HL-60 (cell line): ENCODE results near the gene RPL36.

ENCODE experiments used
- GABPA ChIP-seq: IDR thresholded peaks from 2 replicates; pipeline ENCODE4 v1.6.1; 2012; ENCODE audit warnings: low read depth
- POLR2AphosphoS5 ChIP-seq: IDR thresholded peaks from 2 replicates; pipeline ENCODE4 v1.6.1; 2012; ENCODE audit warnings: low read depth
- SPI1 ChIP-seq: IDR thresholded peaks from 2 replicates; pipeline ENCODE4 v1.6.1; 2012; ENCODE audit warnings: low read depth, mild to moderate bottlenecking, borderline replicate concordance
- TF ChIP-seq, protein P1 (sequence below): IDR thresholded peaks from one replicate; pipeline ENCODE4 v1.5.1; 2011; ENCODE audit warnings: low read length, control low read depth, inconsistent platforms; ENCODE audit not compliant: insufficient read depth
- TF ChIP-seq, protein P2 (sequence below): IDR thresholded peaks from 2 replicates; pipeline ENCODE4 v1.6.1; 2012; ENCODE audit warnings: low read depth; ENCODE audit not compliant: insufficient replicate concordance

DNA sequence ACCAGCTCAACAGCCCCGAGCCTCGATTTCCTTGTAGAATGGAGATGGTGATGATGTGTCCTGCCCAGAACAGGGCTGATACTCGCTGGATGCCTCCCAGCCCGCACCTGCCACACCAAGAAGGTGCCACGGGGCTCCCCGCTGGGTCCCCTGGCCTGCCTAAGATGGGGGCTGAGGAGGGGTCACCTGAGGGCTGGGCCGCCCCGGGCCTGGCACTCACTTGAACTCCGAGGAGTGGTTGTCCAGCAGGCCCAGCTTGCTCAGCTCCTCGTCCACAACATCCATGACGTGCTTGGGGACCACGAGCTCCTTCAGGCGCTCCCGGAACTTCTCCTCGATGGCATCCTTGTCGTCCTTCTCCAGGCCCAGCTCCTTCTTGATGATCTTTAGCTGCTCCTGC lies 15.5 kb downstream of the RPL36 start:
- TF ChIP-seq, protein P1, sequence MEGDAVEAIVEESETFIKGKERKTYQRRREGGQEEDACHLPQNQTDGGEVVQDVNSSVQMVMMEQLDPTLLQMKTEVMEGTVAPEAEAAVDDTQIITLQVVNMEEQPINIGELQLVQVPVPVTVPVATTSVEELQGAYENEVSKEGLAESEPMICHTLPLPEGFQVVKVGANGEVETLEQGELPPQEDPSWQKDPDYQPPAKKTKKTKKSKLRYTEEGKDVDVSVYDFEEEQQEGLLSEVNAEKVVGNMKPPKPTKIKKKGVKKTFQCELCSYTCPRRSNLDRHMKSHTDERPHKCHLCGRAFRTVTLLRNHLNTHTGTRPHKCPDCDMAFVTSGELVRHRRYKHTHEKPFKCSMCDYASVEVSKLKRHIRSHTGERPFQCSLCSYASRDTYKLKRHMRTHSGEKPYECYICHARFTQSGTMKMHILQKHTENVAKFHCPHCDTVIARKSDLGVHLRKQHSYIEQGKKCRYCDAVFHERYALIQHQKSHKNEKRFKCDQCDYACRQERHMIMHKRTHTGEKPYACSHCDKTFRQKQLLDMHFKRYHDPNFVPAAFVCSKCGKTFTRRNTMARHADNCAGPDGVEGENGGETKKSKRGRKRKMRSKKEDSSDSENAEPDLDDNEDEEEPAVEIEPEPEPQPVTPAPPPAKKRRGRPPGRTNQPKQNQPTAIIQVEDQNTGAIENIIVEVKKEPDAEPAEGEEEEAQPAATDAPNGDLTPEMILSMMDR, result no peak
- TF ChIP-seq, protein P2, sequence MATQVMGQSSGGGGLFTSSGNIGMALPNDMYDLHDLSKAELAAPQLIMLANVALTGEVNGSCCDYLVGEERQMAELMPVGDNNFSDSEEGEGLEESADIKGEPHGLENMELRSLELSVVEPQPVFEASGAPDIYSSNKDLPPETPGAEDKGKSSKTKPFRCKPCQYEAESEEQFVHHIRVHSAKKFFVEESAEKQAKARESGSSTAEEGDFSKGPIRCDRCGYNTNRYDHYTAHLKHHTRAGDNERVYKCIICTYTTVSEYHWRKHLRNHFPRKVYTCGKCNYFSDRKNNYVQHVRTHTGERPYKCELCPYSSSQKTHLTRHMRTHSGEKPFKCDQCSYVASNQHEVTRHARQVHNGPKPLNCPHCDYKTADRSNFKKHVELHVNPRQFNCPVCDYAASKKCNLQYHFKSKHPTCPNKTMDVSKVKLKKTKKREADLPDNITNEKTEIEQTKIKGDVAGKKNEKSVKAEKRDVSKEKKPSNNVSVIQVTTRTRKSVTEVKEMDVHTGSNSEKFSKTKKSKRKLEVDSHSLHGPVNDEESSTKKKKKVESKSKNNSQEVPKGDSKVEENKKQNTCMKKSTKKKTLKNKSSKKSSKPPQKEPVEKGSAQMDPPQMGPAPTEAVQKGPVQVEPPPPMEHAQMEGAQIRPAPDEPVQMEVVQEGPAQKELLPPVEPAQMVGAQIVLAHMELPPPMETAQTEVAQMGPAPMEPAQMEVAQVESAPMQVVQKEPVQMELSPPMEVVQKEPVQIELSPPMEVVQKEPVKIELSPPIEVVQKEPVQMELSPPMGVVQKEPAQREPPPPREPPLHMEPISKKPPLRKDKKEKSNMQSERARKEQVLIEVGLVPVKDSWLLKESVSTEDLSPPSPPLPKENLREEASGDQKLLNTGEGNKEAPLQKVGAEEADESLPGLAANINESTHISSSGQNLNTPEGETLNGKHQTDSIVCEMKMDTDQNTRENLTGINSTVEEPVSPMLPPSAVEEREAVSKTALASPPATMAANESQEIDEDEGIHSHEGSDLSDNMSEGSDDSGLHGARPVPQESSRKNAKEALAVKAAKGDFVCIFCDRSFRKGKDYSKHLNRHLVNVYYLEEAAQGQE, result no peak
- TF ChIP-seq POLR2AphosphoS5 (no peak), GABPA (no peak), SPI1 (no peak)
